ENCODE data around the gene CSAD.
A peak's percentile ranks its signal among the peaks of the same experiment; 100 is the strongest.

The CSAD gene

GRCh38 chr12:53200107-53200457 lies 19.4 kb upstream of the CSAD start:
- DNase-seq, result no peak

DNA sequence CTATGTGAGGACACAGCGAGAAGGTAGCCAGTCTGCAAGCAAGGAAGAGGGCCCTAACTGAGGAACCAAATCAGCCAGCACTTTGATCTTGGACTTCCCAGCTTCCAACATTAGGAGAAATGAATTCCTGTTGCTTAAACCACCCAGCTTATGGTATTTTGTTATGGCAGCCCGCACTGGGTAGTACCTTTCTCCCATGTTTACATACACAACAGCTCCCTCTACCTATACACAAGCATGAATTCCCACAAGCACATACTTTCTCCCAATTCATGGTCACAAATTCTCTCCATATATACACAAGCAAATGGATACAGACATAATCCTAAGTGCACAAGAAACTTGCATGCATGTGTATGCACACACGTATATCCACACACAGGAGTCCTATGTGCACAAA lies 19.0 kb upstream of the CSAD start:
- no peak for DNase-seq

DNA sequence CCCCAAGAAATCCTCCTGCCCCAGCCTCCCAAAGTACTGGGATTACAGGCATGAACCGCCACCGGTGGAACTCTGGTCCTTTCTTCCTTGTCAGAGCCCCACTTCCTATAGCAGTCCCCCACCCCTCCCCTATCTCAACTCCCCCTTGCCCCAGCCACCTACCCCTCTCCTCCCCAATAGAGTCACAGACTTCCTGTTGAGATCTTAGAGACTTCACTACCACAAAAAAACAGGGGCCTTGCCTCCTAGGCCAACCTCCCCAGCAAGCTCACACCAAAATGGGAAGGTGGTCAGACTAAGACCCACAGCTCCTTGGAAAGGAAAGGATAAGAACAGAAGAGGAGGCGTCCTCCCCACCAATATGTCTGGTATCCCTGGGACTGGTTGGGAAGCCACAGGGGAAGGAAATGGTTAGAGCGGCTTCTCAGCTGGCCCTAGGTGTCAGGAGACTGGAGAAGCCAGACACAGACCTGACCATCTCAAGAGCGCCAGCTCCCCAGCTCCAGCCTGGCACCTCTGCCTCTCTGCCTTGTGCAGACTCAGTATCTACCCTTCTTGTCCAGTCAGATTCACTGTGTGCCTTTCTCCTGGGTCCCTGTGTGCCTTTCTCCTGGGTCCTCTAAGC lies 17.9 kb upstream of the CSAD start:
- no peak for DNase-seq

DNA sequence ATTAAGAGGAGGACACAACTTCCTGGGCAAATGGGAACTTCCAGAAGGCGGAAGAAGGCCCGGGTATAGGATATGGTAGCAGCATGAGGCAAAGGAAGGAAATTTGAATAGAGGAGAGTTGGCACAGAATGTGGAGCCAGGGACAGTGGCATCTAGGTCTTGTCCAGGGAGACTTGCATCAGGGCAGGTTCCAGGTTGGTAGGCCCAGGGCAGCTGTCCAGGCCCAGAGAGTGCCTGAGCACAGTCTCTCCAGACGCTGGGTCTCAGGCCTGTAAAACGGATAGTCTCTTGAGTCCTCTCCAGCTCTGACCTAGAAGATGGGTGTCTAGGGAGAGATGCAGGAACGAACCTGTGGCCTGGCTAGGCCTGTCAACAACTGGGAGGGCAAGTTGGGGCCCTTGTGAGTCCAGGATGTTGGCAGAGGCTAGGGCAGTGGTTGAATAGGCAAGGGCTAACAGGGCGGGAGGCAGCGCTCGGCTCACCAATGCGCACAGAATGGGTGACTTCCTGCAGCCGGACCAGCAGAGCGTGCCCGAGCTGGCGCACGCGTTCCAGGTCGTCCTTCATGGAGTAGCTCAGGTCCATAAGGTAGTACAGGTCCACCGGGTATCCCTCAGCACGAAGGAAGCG lies 16.4 kb upstream of the CSAD start:
- DNase-seq, result no peak

GRCh38 chr12:53196486-53196885 lies 15.8 kb upstream of the CSAD start:
- DNase-seq, result no peak

DNA sequence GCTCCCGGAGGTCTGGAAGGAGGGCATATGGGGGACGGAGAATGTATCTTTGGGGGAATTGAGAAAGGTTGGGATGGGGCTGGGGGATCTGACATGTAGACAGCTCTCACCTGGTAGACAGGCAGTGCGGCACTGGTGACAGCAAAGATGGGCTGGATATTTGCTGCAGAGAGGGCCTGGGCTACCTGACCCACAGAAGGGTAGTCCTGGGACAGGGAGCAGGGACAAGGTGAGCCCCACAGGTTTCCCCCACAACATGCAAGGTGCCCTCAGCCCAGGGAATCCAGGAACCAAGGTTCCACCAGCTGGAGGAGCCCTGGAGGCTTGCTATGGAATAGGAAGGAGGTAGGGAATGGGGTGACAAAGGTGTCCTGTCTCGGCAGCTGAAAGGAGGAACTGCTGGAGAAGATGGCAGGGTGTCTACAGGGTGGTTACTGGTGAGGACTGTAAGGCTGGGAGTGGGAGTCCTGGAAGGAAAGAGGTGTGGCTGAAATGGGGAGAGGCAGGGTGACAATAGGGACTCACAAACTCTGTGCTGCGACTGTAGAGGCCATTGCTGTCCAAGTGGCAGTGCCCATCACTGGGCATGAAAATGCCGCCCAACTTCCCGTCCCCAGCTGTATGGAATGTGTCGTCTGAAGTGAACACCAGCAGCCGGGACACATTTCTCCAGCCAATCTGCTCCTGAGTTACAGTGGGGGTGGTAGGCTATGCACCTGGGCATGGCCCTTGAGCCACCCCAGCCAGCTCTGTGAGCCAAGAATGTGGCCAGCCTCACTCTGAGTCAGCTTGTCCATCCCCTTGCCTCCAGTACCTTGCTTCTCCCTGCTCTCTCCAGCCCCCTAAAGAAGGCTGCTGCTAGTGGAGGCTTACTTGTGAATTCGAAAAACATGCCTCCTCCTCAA lies 15.0 kb upstream of the CSAD start:
- DNase-seq, result no peak

DNA sequence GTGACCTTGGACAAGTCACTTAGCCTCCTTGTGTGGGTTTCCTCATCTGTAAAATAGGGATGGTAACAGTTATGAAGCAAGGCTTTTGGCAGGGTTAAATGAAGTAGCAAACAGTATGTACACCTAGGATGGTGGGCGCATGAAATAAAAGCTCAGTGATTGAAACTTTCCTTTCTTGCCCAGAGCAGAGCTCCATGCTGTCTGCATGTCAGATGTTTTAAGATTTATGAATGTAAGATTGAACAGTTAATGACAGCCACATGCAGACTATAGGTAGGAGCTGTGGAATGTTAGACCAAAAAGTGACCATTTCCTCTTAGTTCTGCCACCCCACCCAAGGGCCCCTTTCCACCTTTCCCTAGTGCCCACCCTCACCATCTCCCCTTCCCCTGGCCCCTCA lies 14.2 kb upstream of the CSAD start:
- no peak for DNase-seq

DNA sequence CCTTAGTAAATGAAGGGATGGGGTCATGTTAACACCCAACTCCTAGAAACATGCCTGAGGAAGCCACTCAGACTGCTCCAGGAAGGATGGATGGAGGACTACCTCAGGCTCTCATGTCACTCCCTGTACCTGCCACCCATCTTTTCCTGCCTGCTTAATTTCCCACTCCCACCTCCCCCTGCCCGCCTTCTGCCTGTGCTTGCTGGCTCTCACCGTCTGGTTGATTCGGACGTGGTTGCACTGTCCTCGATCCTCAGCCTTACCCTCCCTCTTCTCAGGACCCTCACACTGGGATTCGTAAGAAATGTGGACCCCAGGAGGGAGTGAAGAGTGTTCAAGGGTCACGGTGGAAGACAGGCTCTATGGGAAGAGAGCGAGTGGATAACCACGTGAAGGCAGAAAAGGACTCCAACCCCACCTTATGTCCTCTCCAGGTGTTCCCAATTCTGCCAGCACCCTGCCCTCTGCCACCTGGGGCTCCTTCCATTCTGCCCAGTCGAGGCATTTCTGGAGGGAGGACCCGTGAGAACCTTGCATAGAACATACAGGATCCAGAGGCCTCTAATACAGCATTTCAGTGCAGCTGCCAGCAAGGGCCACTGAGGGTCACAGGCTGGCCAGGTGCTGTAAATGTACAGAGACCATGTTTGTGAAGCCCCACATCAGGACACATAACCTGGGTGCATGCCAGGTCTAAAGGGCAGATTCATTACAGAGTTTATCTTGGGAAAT lies 13.4 kb upstream of the CSAD start:
- DNase-seq, result no peak

- DNase-seq, result no peak
These were observed 12.3 kb upstream of the CSAD start for GRCh38 chr12:53193040-53193439.

- no peak for DNase-seq
These were observed 11.9 kb upstream of the CSAD start for GRCh38 chr12:53192531-53193021.

GRCh38 chr12:53191885-53192530 lies 11.3 kb upstream of the CSAD start:
- DNase-seq, result no peak

GRCh38 chr12:53191096-53191884 lies 10.6 kb upstream of the CSAD start:
- no peak for DNase-seq

DNA sequence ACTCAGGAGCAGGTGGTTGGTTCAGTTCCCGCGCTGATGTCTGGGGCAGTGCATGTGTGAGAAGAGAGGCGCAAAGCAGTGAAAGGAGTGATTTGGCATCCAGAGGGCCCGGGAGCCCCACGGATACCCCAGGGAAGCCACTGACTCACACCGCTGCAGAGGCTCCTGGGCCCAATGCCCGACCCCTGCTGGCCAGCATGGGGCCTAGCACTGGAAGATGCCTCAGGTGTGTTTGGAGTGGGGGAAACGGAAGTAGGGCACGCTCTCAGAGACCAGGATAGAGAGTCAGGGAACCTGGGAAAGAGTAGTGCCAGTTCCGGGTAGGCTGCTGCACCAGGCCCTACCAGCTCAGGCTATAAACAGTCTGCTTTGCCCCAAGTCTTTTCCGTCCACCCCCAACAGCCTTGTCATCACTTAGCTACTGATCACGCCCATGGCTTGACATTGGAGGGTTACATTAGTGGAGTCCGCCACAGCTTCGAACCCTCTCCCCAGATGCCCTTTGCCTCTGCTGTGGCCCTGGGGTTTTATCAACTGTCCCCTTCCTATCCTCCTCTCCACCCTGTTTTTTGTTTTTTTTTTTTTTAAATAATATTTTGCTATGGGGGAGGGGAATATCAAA lies 9.5 kb upstream of the CSAD start:
- peak in 9 of 51 donors; percentile 7 to 30 (median 18) for DNase-seq

- no peak for DNase-seq
These were observed 6.6 kb upstream of the CSAD start for GRCh38 chr12:53187145-53187899.

- no peak for DNase-seq
These were observed 6.0 kb upstream of the CSAD start for GRCh38 chr12:53186745-53187144.

DNA sequence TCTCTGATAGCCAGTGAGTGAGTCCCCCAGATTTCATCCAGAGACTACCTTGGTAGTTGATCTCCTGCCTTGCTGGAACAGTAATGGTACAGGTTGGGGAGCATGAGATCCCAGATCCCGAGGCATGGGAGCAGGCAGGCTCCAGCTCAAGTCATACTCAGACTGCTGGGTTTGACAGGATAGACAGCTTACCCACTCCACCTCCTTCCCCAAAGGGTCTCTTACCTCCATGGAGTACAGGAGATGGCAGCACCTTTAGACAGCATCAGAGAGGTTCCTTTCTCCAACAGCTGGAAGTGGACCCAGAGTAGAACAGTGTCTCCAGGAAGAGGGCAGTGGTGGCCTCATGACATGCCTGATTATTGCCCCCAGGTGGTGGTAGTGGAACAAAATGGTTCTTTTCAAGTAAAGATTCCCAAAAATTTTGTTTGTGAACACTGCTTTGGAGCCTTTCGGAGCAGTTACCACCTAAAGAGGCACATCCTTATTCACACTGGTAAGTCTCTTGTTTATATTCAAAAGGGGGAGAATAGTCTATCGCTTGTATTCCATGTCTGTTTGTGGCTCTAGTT lies 4.9 kb upstream of the CSAD start:
- DNase-seq, result no peak

DNA sequence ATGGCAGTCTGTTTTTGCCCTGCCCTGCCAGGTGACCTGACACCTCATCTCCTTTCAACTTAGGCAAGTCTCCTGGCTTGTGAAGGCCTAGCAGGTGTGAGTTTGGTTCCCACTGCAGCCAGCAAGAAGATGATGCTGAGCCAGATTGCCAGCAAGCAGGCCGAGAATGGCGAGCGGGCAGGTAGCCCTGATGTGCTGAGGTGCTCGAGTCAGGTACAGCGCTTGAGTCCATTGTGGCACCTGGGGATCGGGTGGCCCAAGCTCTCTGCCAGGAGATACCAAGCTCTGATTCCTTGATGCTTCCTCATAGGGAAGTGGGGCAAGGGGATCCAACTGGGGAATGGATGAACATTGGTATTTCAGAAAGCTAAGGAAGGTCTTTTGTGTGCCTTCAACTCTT lies 4.1 kb upstream of the CSAD start:
- no peak for DNase-seq

DNA sequence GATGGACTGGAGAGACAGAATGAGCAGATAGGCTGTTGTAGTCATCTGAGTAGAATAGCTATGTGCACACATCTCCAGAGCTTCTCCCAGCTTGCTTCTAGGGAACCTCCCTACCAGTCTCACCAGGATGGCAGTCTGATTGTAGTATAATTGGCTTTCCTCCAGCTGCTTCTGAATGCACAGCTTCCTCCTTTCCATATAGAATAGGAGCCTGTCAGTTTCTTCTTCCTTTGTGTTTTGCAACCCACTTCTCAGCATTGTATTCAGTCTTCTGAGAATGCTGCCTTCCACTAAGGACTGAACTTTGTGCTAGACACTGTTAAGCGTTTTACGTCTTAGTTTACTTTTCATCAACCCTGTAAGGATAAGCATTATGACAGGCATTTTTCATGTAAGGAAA lies 2.2 kb upstream of the CSAD start:
- DNase-seq, result no peak

GRCh38 chr12:53181935-53182334 lies 1.2 kb upstream of the CSAD start:
- no peak for DNase-seq
